HG02610 (cell line): ENCODE data around the gene OR7G1.
"Not testable (repeated sequence)": the region's sequence is repeated elsewhere in the genome, so short reads cannot be mapped to it uniquely, and the experiment has no call there.

Source experiments
- ATAC-seq: cut with Tn5 transposase; IDR thresholded peaks from one replicate; pipeline ENCODE4 v1.9.1; 2021; ENCODE audit warnings: mild to moderate bottlenecking, moderate library complexity; ENCODE audit not compliant: unreplicated experiment

OR7G1 gene

GRCh38 chr19:9086761-9087160 is 28.8 kb downstream of the OR7G1 start, which contains the start of gene OR1M1:
Gene OR1M1, plus strand, starts transcription at chr19:9087061. Its CDS starts 6,184 bp downstream, at chr19:9093245.
- ATAC-seq = no peak

- no peak for ATAC-seq
These were observed 36.9 kb downstream of the OR7G1 start for GRCh38 chr19:9078651-9079050.

GRCh38 chr19:9076901-9077300 is 38.7 kb downstream of the OR7G1 start:
- no peak for ATAC-seq

- no peak for ATAC-seq
These were observed 40.3 kb downstream of the OR7G1 start for GRCh38 chr19:9075064-9075949.

GRCh38 chr19:9073806-9074205 is 41.8 kb downstream of the OR7G1 start:
- ATAC-seq = no peak

- ATAC-seq = not testable (repeated sequence)
These were observed 43.8 kb downstream of the OR7G1 start for GRCh38 chr19:9071720-9072119.

- ATAC-seq = no peak
These were observed 45.5 kb downstream of the OR7G1 start for GRCh38 chr19:9070066-9070465.

- no peak for ATAC-seq
These were observed 50.0 kb downstream of the OR7G1 start for GRCh38 chr19:9065457-9066014.
